CD8-positive, alpha-beta memory T cell (primary cell): ENCODE results near the gene MGAT3. TPM values are rescaled to one million over a fixed set of nuclear protein-coding genes. Genes with fewer than 3 reads are reported as not detected.
A peak's percentile ranks its signal among the peaks of the same experiment; 100 is the strongest.
"Not testable (repeated sequence)": the region's sequence is repeated elsewhere in the genome, so short reads cannot be mapped to it uniquely, and the experiment has no call there.

Experiments
- CTCF ChIA-PET: fragments of 350-600 bp; sonication (Branson Sonifier 250); formaldehyde crosslinking; loops from one replicate; lab custom pipeline; 2021; ENCODE audit warnings: antibody characterized with exemption; lab: Charles Lee
- POLR2A ChIA-PET: fragments of 350-600 bp; sonication (Branson Sonifier 250); formaldehyde crosslinking; loops from one replicate; lab custom pipeline; 2021; ENCODE audit warnings: antibody characterized with exemption; lab: Charles Lee
- DNase-seq, 5 donors: peaks; one replicate each; pipeline versions ENCODE4 v3.0.0 to v3.0.0-alpha.2; 2020 to 2022; ENCODE audit warnings: mixed read lengths in 1 of 5
- H3K27ac ChIP-seq: one replicate; pipeline ENCODE4 v1.7.0; 2013; ENCODE audit warnings: low read depth, mild to moderate bottlenecking, low read length, moderate library complexity
- H3K27me3 ChIP-seq: 2 replicates; pipeline ENCODE4 v1.7.0; 2013; ENCODE audit warnings: low read length, mild to moderate bottlenecking; ENCODE audit not compliant: insufficient read depth, poor library complexity, severe bottlenecking
- H3K36me3 ChIP-seq: 2 replicates; pipeline ENCODE4 v1.7.0; 2013; ENCODE audit warnings: mild to moderate bottlenecking, low read length, moderate library complexity; ENCODE audit not compliant: insufficient read depth
- H3K4me1 ChIP-seq: 2 replicates; pipeline ENCODE4 v1.7.0; 2013; ENCODE audit warnings: mild to moderate bottlenecking, low read length, moderate library complexity; ENCODE audit not compliant: insufficient read depth
- H3K4me3 ChIP-seq: 2 replicates; pipeline ENCODE4 v1.7.0; 2013; ENCODE audit warnings: mild to moderate bottlenecking, low read length
- H3K9me3 ChIP-seq: 2 replicates; pipeline ENCODE4 v1.7.0; 2013; ENCODE audit warnings: mild to moderate bottlenecking, low read length
- H3K27ac Mint-ChIP-seq, 8 donors: one replicate each; pipeline ENCODE4 v1.8.0; 2020 to 2021; ENCODE audit warnings: mixed read lengths in 8 of 8, mild to moderate bottlenecking in 6 of 8, inconsistent platforms in 3 of 8, moderate library complexity in 3 of 8
- H3K27me3 Mint-ChIP-seq, 2 donors: one replicate each; pipeline ENCODE4 v1.8.0; 2020 to 2021; ENCODE audit warnings: mixed read lengths in 2 of 2, mild to moderate bottlenecking in 1 of 2, moderate library complexity in 1 of 2
- H3K36me3 Mint-ChIP-seq, 3 donors: one replicate each; pipeline ENCODE4 v1.8.0; 2020 to 2021; ENCODE audit warnings: mixed read lengths in 3 of 3, inconsistent platforms in 1 of 3, mild to moderate bottlenecking in 1 of 3
- H3K4me1 Mint-ChIP-seq, 3 donors: one replicate each; pipeline ENCODE4 v1.8.0; 2020 to 2021; ENCODE audit warnings: mixed read lengths in 3 of 3, inconsistent platforms in 1 of 3, mild to moderate bottlenecking in 1 of 3
- H3K4me3 Mint-ChIP-seq, 7 donors: one replicate each; pipeline ENCODE4 v1.8.0; 2020 to 2021; ENCODE audit warnings: mixed read lengths in 7 of 7, mild to moderate bottlenecking in 6 of 7, moderate library complexity in 4 of 7, inconsistent platforms in 2 of 7
- H3K9me3 Mint-ChIP-seq, 5 donors: one replicate each; pipeline ENCODE4 v1.8.0; 2020 to 2022; ENCODE audit warnings: mixed read lengths in 5 of 5, mild to moderate bottlenecking in 3 of 5, moderate library complexity in 2 of 5, inconsistent platforms in 1 of 5
- polyA plus RNA-seq: library from polyadenylated mRNA; unstranded; fragments of 300-500 nt; fragmentation: Illumina TruSeq; gene quantifications from one replicate; pipeline ENCODE4 v1.2.3, GENCODE V29; 2021
- total RNA-seq, 2 experiments: library from RNA; stranded (reverse); gene quantifications; one replicate each; pipeline ENCODE4 v1.2.3, GENCODE V29; 2021

Gene MGAT3
- total and polyA plus RNA-seq, 3 experiments from 2014 or later: 0.03 to 0.37 (median 0.27) TPM

DNA sequence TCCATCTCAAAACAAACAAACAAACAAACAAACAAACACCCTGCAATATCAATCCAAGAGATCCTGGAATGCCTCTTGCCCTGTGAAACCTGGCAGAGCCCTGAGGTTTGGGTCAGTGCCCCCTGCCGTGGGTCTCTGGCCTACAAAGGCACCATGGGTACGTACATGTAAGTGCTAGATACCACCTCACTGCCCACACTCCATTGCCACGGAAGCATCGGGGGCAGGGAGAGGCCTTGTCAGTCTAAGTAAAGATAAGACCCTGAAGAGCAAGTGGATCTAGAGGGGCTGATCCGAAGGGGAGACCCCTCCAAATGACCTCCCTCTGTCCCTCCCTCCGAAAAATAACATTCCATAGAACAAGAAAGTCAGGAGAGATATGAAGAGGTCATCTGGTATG is 43.3 kb downstream of the MGAT3 start:
- Histone ChIP-seq H3K27me3 (no peaks in the 10 kb centered on the region), H3K27ac (no peak overlapping the region), H3K4me3 (no peak overlapping the region), H3K36me3 (peaks cover 13% of the 10 kb centered on the region), H3K4me1 (peaks cover 30% of the 10 kb centered on the region), H3K9me3 (no peaks in the 10 kb centered on the region)
- POLR2A ChIA-PET: no interaction called here
- DNase-seq: no peak
- CTCF ChIA-PET: interaction anchor here (3.4 kb wide), 1 partner anchor 30 kb away, joined by 33 read pairs; no protein-coding TSS in a partner anchor
- H3K4me3 Mint-ChIP-seq: peak overlapping the region in 2 of 7 donors; percentile 41 to 98
- peak overlapping the region in 3 of 8 donors; percentile 23 to 73 (median 36) for H3K27ac Mint-ChIP-seq
- H3K27me3 Mint-ChIP-seq: no peaks in the 10 kb centered on the region
- H3K4me1 Mint-ChIP-seq: peaks cover 22 to 29% (median 28%) of the 10 kb centered on the region in 3 donors
- peaks cover 0 to 24% (median 2%) of the 10 kb centered on the region in 3 donors for H3K36me3 Mint-ChIP-seq
- no peaks in the 10 kb centered on the region for H3K9me3 Mint-ChIP-seq

DNA sequence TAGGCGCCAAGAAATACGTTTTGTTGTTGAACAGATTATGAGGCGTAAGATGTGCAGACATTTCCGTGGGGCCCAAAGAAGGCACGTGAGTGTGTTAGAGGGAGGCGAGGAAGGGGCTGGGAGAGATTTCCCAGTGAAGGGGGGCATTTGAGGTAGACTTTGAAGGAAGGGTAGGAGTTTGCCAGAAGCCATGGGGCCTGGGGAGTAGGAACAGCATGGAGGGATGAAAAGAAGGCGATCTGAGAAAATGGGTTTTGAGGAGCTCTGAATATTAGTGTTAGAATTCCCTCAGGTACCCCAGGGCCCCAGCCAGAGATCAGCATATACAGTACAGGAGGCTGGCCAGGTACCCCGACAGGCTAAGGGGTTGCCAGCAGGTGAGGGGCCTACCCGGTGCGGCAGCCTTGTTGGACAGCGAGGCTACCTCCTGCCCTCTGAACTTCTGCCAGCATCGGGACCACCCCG is 44.9 kb downstream of the MGAT3 start:
- Mint-ChIP-seq H3K27ac (peak overlapping the region; percentile 78 to 99 (median 92)), H3K4me3 (peak overlapping the region; percentile 91 to 98 (median 97)), H3K27me3 (no peaks in the 10 kb centered on the region), H3K36me3 (peaks cover 8 to 39% (median 12%) of the 10 kb centered on the region in 3 donors), H3K9me3 (no peaks in the 10 kb centered on the region), H3K4me1 (peaks cover 36 to 44% (median 43%) of the 10 kb centered on the region in 3 donors)
- POLR2A ChIA-PET: interaction anchor here (0.7 to 2.4 kb wide), 11 partner anchors 8 to 544 kb away, joined by 3 to 16 read pairs (median 5); partner anchors contain the start of genes ATF4 and RPS19BP1
- no peak for DNase-seq
- Histone ChIP-seq H3K4me3 (peak overlapping the region; percentile 70), H3K27me3 (no peaks in the 10 kb centered on the region), H3K4me1 (peaks cover 24% of the 10 kb centered on the region), H3K36me3 (peaks cover 25% of the 10 kb centered on the region), H3K27ac (peak overlapping the region; percentile 71), H3K9me3 (no peaks in the 10 kb centered on the region)
- CTCF ChIA-PET: interaction anchor here (0.8 to 3.4 kb wide), 11 partner anchors 8 to 523 kb away, joined by 3 to 33 read pairs (median 4); partner anchors contain the start of gene TAB1

DNA sequence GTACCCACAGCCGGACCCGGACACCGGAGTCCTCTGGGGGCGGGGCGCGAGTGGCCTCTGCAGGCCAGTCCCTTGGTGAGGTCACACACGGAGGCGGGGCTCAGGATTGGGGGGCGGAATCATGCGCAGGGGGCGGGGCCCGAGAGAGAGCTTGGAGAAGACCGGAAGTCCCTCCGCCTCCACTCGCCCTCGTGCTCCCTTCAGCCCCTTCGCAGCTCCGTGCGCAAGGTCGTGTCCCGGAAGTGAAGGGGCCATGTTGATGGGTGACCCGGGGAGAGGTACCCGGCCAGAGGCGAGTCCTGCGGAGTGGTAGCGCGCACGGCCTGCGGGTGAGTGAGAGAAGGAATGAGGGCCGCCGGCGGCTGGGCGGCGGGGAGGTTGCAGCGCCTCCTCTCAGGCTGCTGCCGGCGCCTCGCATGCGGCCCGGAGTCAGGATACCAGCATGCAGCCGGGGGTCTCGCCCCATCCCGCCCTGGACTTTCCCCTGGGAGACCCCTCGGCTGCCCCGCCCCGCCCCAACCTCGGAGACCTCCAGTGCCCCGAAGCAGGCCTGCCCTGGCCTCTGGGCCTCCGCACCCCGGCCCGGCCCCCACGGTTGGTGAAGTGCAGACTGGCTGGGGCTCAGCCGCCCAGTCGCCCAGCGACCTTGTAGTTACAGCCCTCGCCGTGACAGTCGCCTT is 45.4 kb downstream of the MGAT3 start, which contains the start of gene MIEF1:
Gene MIEF1, plus strand, starts transcription at position 182 of the 680 bp plus-strand sequence. CDS start 9,005 bp downstream, outside the sequence.
- Histone ChIP-seq H3K4me3 (peak within 1 kb of the TSS; percentile 70), H3K27me3 (no peaks in the 10 kb centered on the region), H3K4me1 (peaks cover 24% of the 10 kb centered on the region), H3K9me3 (no peaks in the 10 kb centered on the region), H3K36me3 (peaks cover 25% of the 10 kb centered on the region), H3K27ac (peak within 1 kb of the TSS; percentile 71)
- CTCF ChIA-PET: interaction anchor here (0.8 to 3.4 kb wide), 10 partner anchors 9 to 523 kb away, joined by 3 to 33 read pairs (median 4); partner anchors contain the start of gene TAB1
- Mint-ChIP-seq H3K9me3 (no peaks in the 10 kb centered on the region), H3K4me1 (peaks cover 39 to 48% (median 45%) of the 10 kb centered on the region in 3 donors), H3K36me3 (peaks cover 8 to 44% (median 12%) of the 10 kb centered on the region in 3 donors), H3K27ac (peak within 1 kb of the TSS; percentile 78 to 99 (median 95)), H3K27me3 (peaks cover 0 to 2% of the 10 kb centered on the region in 2 donors), H3K4me3 (peak within 1 kb of the TSS; percentile 91 to 98 (median 97))
- POLR2A ChIA-PET: interaction anchor here (0.7 to 2.4 kb wide), 11 partner anchors 8 to 543 kb away, joined by 3 to 16 read pairs (median 5); partner anchors contain the start of genes ATF4 and RPS19BP1
- DNase-seq: peak; percentile 80 to 92 (median 83)

DNA sequence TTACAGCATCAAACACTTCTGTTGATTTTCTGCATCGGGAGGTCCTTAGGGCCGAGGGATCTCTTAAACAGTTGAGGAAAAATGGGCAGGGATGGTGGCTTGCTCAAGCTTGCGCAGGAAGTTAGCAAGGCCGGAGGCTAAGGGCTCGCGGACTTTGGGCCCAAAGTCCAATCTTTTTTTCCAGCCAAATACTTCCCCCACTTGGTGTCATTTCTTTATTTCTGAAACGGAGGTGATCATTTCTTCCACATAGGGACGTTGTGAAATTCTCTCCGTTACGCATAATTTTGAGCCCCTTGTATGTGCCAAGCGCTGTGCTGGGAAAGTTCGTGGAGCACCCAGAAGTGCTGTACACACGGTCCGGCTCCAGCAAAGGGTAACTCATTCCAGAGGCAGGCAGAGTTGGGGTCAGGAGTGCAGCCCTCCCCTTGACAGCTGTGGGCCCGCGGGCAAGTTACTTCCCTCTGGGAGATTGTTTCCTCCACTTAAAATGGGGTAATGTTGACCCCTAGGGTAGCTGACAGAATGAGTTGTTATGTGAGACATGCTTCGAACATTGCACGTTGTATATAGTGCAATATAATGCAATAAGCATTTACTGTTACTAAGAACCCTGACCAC is 46.1 kb downstream of the MGAT3 start:
- Mint-ChIP-seq H3K4me3 (peak overlapping the region; percentile 83 to 98 (median 96)), H3K27me3 (peaks cover 0 to 2% of the 10 kb centered on the region in 2 donors), H3K36me3 (peaks cover 8 to 47% (median 12%) of the 10 kb centered on the region in 3 donors), H3K27ac (peak overlapping the region; percentile 46 to 95 (median 82)), H3K4me1 (peaks cover 39 to 50% (median 45%) of the 10 kb centered on the region in 3 donors), H3K9me3 (no peaks in the 10 kb centered on the region)
- Histone ChIP-seq H3K36me3 (peaks cover 25% of the 10 kb centered on the region), H3K4me1 (peaks cover 24% of the 10 kb centered on the region), H3K27ac (peak overlapping the region; percentile 71), H3K9me3 (no peaks in the 10 kb centered on the region), H3K27me3 (no peaks in the 10 kb centered on the region), H3K4me3 (peak overlapping the region; percentile 70)
- ChIA-PET POLR2A (interaction anchor here (1.2 to 2.4 kb wide), 4 partner anchors 17 to 543 kb away, joined by 4 to 16 read pairs (median 6); partner anchors contain the start of genes ATF4 and RPS19BP1), CTCF (interaction anchor here (1.3 to 3.4 kb wide), 4 partner anchors 9 to 522 kb away, joined by 3 to 33 read pairs (median 5); partner anchors contain the start of gene ATF4)
- no peak for DNase-seq

DNA sequence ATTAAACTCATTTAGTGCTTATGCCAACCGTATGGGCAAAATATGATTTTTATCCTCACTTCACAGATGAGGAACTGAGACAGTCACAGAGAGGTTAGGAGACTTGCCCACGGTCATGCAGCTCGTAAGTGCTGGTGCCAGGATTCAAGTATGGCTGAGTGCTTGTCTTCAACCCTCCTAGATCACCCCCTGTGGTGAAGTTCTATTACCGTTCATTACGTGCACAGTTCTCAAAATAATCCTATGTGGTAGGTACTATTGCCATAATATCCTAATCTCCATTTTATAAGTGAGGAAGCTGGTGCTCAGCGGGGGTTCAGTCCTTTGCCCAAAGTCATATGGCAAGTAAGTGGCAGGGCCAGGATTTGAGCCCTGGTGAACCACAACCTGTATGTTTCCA is 46.8 kb downstream of the MGAT3 start:
- no peaks in the 10 kb centered on the region for H3K27me3 ChIP-seq
- Mint-ChIP-seq H3K9me3 (no peaks in the 10 kb centered on the region), H3K4me1 (peaks cover 44 to 58% (median 52%) of the 10 kb centered on the region in 3 donors), H3K27ac (peak overlapping the region in 7 of 8 donors; percentile 23 to 85 (median 75)), H3K27me3 (peaks cover 0 to 2% of the 10 kb centered on the region in 2 donors), H3K4me3 (peak overlapping the region; percentile 83 to 98 (median 96)), H3K36me3 (peaks cover 8 to 55% (median 16%) of the 10 kb centered on the region in 3 donors)
- no peak overlapping the region for H3K4me3 ChIP-seq
- POLR2A ChIA-PET: interaction anchor here (0.6 to 2.4 kb wide), 2 partner anchors 16 to 144 kb away, joined by 4 to 16 read pairs; partner anchors contain the start of gene ATF4
- H3K27ac ChIP-seq: no peak overlapping the region
- CTCF ChIA-PET: interaction anchor here (1.3 to 3.4 kb wide), 4 partner anchors 10 to 26 kb away, joined by 3 to 33 read pairs (median 6); partner anchors contain the start of gene ATF4
- no peak for DNase-seq
- no peaks in the 10 kb centered on the region for H3K9me3 ChIP-seq
- H3K36me3 ChIP-seq: peaks cover 30% of the 10 kb centered on the region
- peaks cover 24% of the 10 kb centered on the region for H3K4me1 ChIP-seq

DNA sequence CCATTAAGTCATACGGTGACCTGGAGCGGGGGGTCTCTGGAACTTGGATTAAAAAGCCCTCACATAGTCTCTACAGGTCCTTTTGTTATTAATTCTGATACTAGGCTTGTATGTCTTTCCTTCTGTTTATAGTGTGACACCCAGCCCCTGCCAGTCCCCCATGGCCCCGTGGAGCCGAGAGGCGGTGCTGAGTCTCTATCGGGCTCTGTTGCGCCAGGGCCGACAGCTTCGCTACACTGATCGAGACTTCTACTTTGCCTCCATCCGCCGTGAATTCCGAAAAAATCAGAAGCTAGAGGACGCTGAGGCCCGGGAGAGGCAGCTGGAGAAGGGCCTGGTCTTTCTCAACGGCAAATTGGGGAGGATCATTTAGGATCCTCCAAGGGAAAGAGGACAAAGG is 47.3 kb downstream of the MGAT3 start:
- POLR2A ChIA-PET: interaction anchor here (0.6 kb wide), 1 partner anchor 145 kb away, joined by 4 read pairs; no protein-coding TSS in a partner anchor
- Mint-ChIP-seq H3K9me3 (no peaks in the 10 kb centered on the region), H3K36me3 (peaks cover 8 to 57% (median 16%) of the 10 kb centered on the region in 3 donors)

DNA sequence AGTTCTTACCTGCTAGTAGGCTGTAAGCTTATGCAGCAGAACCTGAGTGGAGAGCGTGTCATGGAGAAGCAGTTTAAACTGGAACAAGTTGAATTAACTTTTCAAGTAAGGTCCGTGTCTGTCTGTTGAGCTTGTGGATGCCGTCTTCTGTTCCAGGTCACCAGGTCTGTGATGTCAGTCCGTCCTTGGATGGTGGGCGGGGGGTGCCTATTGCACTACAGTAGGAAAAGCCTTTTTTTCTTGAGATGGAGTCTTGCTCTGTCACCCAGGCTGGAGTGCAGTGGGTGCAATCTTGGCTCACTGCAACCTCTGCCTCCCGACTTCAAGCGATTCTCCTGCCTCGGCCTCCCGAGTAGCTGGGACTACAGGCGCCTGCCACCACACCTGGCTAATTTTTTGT is 50.2 kb downstream of the MGAT3 start:
- H3K9me3 ChIP-seq, H3K9me3 Mint-ChIP-seq, H3K27ac Mint-ChIP-seq, H3K4me3 Mint-ChIP-seq, POLR2A ChIA-PET, H3K27me3 Mint-ChIP-seq, H3K27ac ChIP-seq, H3K4me3 ChIP-seq, DNase-seq, H3K27me3 ChIP-seq: not testable (repeated sequence)
- CTCF ChIA-PET: interaction anchor here (1.0 to 1.3 kb wide), 4 partner anchors 10 to 22 kb away, joined by 3 to 5 read pairs (median 4); partner anchors contain the start of gene ATF4
- Mint-ChIP-seq H3K4me1 (peaks cover 48 to 62% (median 54%) of the 10 kb centered on the region in 3 donors), H3K36me3 (peaks cover 14 to 82% (median 20%) of the 10 kb centered on the region in 3 donors)
- Histone ChIP-seq H3K4me1 (peaks cover 19% of the 10 kb centered on the region), H3K36me3 (peaks cover 57% of the 10 kb centered on the region)

More for the DNA sequence above, 47.3 kb downstream of the MGAT3 start:
- peaks cover 32% of the 10 kb centered on the region for H3K36me3 ChIP-seq
- DNase-seq: no peak
- H3K4me3 Mint-ChIP-seq: peak overlapping the region in 5 of 7 donors; percentile 13 to 98 (median 83)
- H3K4me3 ChIP-seq: no peak overlapping the region
- peaks cover 24% of the 10 kb centered on the region for H3K4me1 ChIP-seq
- H3K27me3 Mint-ChIP-seq: peaks cover 0 to 2% of the 10 kb centered on the region in 2 donors
- H3K9me3 ChIP-seq: no peaks in the 10 kb centered on the region
- H3K27ac ChIP-seq: no peak overlapping the region
- H3K4me1 Mint-ChIP-seq: peaks cover 46 to 60% (median 53%) of the 10 kb centered on the region in 3 donors
- peak overlapping the region in 2 of 8 donors; percentile 3 to 85 for H3K27ac Mint-ChIP-seq
- CTCF ChIA-PET: interaction anchor here (1.0 to 2.3 kb wide), 4 partner anchors 10 to 25 kb away, joined by 3 to 7 read pairs (median 4); partner anchors contain the start of gene ATF4
- H3K27me3 ChIP-seq: no peaks in the 10 kb centered on the region
